Islet of Langerhans (tissue), 1 donor: ENCODE measurements around the gene PEX11G.

Experiments used
- FAIRE-seq: peaks from one replicate; lab custom pipeline; 2011; peaks lifted over from hg19 to GRCh38; lab: Jason Lieb, UNC

Gene PEX11G

DNA sequence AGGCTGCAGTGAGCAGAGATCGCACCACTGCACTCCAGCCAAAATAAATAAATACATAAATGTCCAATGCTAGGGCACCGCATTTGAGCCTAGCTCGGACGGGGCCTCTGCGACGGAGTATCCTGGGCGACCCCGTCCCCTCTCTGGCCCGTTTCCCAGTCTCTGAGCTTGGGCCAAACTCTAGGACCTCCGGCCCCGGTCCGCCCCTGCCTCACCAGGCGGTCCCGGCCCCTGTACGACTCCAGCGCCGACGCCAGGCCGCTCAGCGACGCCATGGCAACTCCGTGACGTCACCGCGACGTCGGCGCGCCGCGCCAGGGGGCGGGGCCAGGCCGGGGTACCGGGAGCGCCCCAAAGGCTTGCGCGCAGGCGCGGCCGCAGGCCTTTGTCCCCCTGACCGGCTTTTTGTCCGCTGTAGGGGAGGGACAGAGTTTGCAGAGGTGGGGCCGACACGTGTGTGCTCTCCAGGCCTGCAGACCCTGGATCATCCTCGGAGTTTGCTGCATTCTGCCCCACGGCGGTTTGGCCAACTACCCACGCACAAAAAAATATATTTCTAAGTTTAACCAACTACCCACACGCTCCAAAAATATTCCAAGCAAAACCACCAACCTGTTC lies at the start of gene PEX11G:
Gene PEX11G, minus strand, starts transcription at position 300 of the 618 bp plus-strand sequence. Its CDS starts 25 bp downstream, at position 275.
- no peak for FAIRE-seq

DNA sequence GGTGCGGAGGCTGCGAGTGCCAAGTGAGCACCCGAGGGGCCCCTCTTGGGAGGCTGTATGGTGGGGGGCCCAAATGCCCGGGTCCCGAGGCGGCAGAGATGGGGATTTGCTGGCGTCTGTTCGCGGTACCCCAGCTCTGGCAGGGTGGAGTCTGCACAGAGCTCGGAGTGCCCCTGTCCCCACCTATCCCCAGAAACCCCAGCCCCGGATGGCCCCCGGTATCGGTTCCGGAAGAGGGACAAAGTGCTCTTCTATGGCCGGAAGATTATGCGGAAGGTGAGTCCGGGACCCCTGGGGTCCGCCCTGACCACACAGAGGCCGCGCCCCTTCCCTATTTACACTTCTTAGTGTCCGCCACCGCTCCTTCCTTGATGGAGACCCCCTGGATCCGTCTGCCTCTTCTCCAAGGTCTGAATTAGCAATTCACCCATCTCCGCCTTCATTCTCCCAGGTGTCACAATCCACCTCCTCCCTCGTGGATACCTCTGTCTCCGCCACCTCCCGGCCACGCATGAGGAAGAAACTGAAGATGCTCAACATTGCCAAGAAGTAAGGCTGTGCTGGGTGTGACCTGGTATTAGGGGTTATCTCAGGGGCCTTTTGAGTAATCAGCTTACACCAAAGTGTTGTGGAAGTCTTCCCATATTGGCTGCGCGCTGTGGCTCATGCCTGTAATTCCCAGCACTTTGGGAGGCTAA lies 47.3 kb upstream of the PEX11G start:
- FAIRE-seq: no peak

GRCh38 chr19:7535047-7535997 lies 46.5 kb upstream of the PEX11G start, which contains the start of gene PNPLA6:
Gene PNPLA6, plus strand, starts transcription at chr19:7535717. Its CDS starts 72 bp downstream, at chr19:7535789.
- FAIRE-seq: no peak

DNA sequence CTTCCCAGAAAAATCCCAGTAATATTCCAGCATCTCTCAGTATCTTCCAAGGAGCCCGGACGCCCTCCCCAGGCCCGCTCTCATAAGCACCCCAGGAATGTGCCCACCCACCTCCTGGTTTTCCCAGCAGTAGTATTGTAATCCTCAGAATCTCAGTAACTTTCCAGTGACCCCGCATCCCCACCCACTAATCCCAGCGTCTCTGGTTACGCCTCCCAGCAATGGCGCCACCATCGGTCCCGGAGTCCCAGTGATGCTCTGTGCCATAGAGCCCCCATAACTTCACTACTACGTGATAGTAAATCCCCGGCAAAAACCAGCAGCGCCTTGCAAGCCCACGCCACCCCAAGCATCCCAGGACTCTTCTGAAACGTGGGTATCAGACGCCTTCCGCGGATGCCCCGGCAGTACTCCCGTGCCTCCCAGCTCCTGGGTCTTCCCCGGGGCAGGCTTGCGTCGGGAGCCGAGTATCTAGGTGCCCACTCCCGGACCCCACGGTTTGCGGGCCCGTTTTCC lies 45.8 kb upstream of the PEX11G start:
- FAIRE-seq: no peak

- no peak for FAIRE-seq
Observed at GRCh38 chr19:7533925-7534480, 45.2 kb upstream of the PEX11G start.

- no peak for FAIRE-seq
Observed at GRCh38 chr19:7533281-7533885, 44.5 kb upstream of the PEX11G start.

GRCh38 chr19:7529610-7530490 lies 41.0 kb upstream of the PEX11G start:
- FAIRE-seq: no peak

GRCh38 chr19:7529246-7529600 lies 40.4 kb upstream of the PEX11G start:
- no peak for FAIRE-seq

DNA sequence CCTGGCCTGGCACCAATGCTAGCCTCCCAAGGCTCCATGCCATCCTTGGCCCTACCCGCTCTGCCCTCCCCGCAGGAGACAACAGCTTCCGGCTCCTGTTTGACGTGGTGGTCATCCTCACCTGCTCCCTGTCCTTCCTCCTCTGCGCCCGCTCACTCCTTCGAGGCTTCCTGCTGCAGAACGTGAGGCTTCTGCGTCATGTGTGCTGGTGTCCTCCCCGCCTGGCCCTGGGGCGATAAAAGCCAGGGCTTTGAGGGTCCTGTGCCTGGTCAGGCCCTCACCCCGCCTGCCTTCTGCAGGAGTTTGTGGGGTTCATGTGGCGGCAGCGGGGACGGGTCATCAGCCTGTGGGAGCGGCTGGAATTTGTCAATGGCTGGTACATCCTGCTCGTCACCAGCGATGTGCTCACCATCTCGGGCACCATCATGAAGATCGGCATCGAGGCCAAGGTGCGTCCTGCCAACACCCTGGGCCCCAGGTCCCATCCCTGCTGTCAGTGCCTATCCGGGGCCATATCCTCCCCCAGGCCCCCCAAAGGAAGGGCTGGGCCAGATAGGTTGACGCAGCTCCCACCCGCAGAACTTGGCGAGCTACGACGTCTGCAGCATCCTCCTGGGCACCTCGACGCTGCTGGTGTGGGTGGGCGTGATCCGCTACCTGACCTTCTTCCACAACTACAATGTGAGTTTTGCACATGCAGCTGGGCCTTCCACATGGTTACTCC lies 39.8 kb upstream of the PEX11G start:
- FAIRE-seq: no peak

- no peak for FAIRE-seq
Observed at GRCh38 chr19:7528192-7528519, 39.3 kb upstream of the PEX11G start.

DNA sequence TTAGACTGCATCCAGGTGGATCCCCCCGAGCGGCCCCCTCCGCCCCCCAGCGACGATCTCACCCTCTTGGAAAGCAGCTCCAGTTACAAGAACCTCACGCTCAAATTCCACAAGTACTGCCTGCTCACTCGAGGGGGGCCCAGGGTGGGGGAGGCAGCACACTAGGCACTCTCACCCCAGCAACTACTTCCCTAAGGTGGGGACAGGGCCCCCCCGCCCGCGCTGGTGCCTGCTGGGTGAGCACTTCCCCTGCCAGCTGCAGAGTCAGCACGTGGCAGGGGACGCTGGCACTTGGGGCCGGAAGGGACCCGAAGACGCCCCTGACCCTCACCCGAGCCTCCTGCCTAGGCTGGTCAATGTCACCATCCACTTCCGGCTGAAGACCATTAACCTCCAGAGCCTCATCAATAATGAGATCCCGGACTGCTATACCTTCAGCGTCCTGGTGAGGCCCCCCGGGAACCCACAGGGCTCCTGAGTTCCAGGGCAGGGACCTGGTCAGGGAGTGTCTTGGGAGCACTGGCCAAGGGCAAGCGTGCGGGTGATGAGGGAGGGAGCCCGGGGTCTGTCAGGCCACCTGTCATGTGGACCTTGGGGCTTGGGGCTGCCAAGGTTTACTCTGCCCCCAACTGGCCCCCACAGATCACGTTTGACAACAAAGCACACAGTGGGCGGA lies 38.8 kb upstream of the PEX11G start:
- FAIRE-seq: no peak

GRCh38 chr19:7526059-7526929 lies 37.5 kb upstream of the PEX11G start:
- FAIRE-seq: no peak

DNA sequence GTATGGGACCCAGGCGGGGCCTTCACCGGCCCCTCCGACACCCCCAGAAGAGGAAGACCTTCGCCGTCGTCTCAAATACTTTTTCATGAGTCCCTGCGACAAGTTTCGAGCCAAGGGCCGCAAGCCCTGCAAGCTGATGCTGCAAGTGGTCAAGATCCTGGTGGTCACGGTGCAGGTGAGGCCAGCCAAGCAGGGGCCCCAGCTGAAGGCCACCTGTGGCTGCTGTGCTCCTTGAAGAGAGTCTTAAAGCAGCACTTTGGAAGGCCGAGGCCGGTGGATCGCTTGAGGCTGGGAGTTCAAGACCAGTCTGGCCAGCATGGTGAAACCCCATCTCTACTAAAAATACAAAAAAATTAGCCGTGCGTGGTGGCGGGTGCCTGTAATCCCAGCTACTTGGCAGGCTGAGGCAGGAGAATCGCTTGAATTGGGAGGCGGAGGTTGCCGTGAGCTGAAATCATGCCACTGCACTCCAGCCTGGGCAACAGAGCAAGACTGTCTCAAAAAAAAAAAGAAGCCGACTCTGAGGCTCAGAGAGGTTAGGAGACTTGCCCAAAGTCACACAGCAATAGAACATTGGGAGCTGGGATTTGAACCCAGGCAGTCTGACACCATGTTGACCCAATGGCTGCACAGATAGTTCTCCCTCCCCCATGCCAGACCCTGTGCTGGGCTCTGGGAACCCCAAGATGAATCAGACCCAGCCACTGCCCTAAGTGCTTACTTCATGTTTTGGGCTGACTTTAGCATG lies 36.3 kb upstream of the PEX11G start:
- FAIRE-seq: no peak

DNA sequence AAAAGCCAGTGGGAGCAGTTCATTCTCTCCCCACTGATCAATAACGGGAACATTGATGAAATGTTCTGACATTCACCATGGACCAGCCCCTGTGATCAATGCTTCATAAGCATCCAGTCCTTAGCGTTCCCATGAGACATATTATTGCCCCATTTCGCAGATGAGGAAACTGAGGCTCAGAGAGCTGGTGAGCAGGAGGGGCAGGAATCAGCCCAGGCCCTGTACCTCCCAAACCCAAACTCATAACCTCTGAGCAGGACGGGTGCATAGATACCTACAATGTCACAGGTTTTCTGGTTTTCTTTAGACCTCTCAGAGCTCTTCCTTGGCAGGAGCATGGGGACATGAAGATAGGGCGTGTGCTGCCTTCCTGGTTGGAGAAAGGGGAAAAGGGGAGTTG lies 35.7 kb upstream of the PEX11G start:
- FAIRE-seq: no peak

GRCh38 chr19:7522923-7523667 lies 34.3 kb upstream of the PEX11G start:
- FAIRE-seq: no peak

DNA sequence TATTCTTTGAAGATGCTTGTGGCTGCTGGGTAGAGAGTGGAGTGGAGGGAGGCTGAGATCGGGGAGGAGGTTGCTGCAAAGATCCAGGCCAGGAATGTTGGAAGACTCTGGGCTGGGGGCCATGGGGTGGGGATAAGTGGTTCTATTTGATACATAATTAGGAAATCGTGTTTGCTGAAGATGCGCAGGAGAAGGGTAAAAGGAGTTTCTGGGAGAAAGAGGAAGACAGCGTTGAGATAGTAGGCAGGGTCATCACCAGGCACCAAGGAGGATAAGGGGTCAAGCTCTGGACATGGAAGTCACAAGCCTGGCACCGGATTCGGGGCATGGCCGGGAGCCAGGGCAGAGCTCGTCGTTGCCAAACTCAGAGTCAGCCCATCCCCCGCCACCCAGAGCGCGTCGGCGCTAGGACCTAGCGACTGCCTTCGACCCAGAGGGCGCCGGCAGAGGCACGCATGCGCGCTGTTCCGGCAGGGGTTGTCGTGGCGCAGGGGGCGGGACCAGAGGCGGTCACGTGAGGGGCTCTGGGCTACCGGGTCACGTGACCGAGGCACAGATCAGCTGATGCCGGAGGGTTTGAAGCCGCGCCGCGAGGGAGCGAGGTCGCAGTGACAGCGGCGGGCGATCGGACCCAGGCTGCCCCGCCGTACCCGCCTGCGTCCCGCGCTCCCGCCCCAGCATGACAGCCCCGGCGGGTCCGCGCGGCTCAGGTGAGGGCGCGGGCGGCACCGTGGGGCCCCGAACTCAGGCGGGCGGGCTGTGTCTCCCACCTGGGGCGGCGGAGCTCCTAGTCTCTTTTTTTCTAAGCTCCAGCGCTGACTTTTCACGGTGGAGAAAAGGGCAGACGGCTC lies 33.5 kb upstream of the PEX11G start, which contains the start of gene MCOLN1:
Gene MCOLN1, plus strand, starts transcription at position 553 of the 851 bp plus-strand sequence. Its CDS starts 127 bp downstream, at position 680.
- no peak for FAIRE-seq
